SK-N-MC (cell line): ENCODE results near the gene MTCL1.

ENCODE experiments used
- DNase-seq: peaks from one replicate; pipeline ENCODE4 v3.0.0-alpha.2; 2011; ENCODE audit warnings: low read depth, low spot score
- H3K27ac ChIP-seq: fragments of 200-600 bp; sonication (generic); 2 replicates; pipeline ENCODE4 v1.5.1; 2016; ENCODE audit warnings: mixed run types
- H3K36me3 ChIP-seq: fragments of 200-600 bp; sonication (generic); 2 replicates; pipeline ENCODE4 v1.6.1; 2017; ENCODE audit warnings: antibody characterized with exemption, low read length, mixed read lengths; ENCODE audit not compliant: insufficient read depth
- H3K4me3 ChIP-seq: fragments of 200-600 bp; sonication (generic); 2 replicates; pipeline ENCODE4 v1.5.1; 2016
- H3K9ac ChIP-seq: fragments of 200-600 bp; sonication (generic); 2 replicates; pipeline ENCODE4 v1.8.0; 2017; ENCODE audit warnings: mixed run types, mixed read lengths; ENCODE audit not compliant: insufficient read length
- H3K9me3 ChIP-seq: fragments of 200-600 bp; sonication (generic); 2 replicates; pipeline ENCODE4 v1.6.1; 2017; ENCODE audit warnings: low read depth, mild to moderate bottlenecking, antibody characterized with exemption, low read length, moderate library complexity, mixed read lengths
- EZH2 ChIP-seq: fragments of 200-600 bp; sonication (generic); IDR thresholded peaks from one replicate; pipeline ENCODE4 v1.6.1; 2017; ENCODE audit warnings: antibody characterized with exemption
- FOXP2 ChIP-seq: optimal IDR thresholded peaks from 2 replicates; pipeline ENCODE3; 2011; ENCODE audit warnings: mild to moderate bottlenecking, moderate library complexity; ENCODE audit not compliant: insufficient read depth; ENCODE audit errors: extremely low read length, control extremely low read depth
- POLR2AphosphoS5 ChIP-seq: IDR thresholded peaks from 2 replicates; pipeline ENCODE4 v1.6.1; 2012; ENCODE audit warnings: mild to moderate bottlenecking, low read depth, low read length, borderline replicate concordance

Gene MTCL1

DNA sequence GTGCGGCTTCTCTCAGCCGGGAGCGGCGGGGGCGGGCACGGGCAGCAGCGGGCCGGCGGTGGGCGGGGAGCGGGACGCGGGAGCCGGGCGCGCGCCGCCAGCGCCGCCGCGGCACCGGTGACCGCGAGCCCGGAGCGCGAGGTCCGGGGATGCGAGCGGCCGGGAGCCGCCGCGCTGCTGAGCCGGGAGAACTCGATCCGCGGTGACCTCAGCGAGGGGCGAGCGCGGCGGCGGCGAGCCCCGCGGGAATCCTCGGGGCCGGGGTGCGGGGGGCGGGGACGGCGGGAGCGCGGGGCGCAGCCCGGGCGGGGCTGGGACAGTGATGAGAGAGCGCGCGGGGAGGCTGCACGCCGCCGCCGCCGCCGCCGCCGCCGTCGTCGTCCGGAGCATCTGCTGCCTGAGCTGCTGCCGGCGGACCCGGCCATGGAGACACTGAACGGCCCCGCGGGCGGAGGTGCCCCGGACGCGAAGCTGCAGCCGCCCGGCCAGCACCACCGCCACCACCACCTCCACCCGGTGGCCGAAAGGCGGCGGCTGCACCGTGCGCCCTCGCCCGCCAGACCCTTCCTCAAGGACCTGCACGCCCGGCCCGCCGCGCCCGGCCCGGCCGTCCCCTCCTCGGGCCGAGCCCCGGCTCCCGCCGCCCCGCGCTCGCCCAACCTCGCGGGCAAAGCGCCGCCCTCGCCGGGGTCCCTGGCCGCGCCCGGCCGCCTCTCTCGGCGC lies at the start of gene MTCL1:
Gene MTCL1, plus strand, starts transcription at position 319 of the 723 bp plus-strand sequence. Its CDS starts 105 bp downstream, at position 424.
- Histone ChIP-seq H3K36me3 (no peaks in the 10 kb centered on the region), H3K4me3 (peak within 1 kb of the TSS; percentile 81), H3K27ac (no peak within 1 kb of the TSS), H3K9me3 (no peaks in the 10 kb centered on the region), H3K9ac (no peak within 1 kb of the TSS)
- TF ChIP-seq EZH2, result no peak
- TF ChIP-seq FOXP2, result no peak
- no peak for TF ChIP-seq POLR2AphosphoS5
- DNase-seq, result no peak

DNA sequence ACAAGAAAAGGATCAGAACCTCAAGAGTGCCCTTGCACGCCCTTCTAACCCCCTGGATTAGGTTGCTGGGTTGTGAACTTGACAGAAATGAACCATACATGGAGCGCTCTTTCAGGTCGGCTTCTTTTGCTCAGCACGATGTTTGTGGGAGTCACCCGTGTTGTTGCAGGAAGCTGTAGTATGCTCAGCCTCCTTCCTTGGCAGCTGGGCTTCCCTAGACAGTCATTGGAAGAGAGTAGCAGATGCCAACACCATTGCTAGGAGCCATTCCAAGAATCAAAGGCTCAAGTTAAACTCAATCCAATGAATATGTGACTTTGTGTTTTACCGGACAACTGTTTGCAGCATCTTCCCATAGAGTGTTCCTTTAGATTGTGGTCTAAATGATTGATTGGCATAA lies 49.1 kb upstream of the MTCL1 start:
- TF ChIP-seq EZH2 (no peak), FOXP2 (no peak), POLR2AphosphoS5 (no peak)
- Histone ChIP-seq H3K4me3 (no peak overlapping the region), H3K27ac (no peak overlapping the region), H3K9me3 (no peaks in the 10 kb centered on the region), H3K36me3 (no peaks in the 10 kb centered on the region), H3K9ac (no peak overlapping the region)
- no peak for DNase-seq

DNA sequence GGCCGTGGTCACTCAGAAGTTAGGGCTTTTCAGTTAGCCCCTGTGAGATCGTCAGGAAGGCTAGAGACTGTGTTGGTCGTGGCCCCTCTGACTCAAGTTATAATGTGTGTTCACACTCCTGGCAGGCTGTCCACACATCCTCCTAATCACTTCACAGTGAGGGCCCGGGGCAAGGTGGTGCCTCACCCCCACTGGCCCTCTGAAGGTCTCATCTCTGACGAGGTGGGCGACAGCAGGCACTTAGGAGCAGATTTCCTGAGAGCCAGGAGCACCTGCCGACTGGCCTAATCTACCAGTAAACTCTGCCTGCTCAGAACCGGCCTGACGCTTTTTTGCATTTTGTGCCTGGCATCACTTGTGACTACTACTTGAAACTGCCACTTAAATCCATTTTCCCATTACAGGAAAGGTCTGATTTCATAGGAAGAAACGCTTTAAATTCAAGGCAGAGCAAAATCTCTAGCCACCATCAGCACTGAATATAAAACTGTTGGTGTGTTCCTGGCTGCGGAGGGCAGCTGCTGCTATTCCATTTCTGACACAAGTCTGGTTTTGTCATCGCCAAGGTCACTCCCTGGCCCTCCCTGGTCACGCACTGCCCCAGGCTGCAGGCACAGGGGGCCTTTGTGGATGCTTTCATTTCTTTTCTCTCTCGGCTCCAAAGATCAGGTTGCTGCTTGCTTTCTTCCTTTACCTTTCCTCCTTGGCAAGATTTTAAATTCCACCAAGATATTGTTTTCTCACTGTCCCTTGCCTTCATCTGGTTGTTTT lies 48.1 kb upstream of the MTCL1 start:
- H3K9ac ChIP-seq, result no peak overlapping the region
- no peak for TF ChIP-seq EZH2
- no peak for TF ChIP-seq POLR2AphosphoS5
- no peak for TF ChIP-seq FOXP2
- no peaks in the 10 kb centered on the region for H3K36me3 ChIP-seq
- no peak overlapping the region for H3K4me3 ChIP-seq
- no peak overlapping the region for H3K27ac ChIP-seq
- H3K9me3 ChIP-seq, result no peaks in the 10 kb centered on the region
- DNase-seq, result no peak

DNA sequence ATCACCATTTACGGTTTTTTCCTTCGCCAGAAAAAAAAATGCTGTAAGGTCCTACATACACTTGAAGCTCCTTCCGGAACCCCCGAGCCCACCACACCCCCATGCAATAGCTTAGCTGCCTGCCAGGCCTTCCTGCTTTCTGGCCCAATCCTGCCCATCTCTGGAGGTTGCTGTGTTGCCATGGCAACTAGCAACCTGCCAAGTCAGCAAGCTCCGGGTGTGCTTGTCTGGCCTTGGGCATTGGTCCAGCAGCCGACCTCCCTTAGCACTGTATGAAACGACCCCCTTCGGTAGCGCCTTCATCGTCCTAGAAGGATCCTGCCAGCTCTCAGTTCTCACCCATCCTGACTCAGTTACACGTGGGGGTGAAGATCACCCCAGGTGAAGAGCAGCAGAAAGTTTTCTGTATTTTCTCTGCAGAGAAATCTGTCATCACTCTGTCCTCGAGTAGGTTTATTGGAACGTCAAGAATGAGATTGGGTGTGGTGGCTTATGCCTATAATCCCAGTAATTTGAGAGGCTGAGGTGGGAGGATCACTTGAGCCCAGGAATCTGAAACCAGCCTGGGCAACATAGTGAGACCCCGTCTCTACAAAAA lies 47.4 kb upstream of the MTCL1 start:
- Histone ChIP-seq H3K27ac (no peak overlapping the region), H3K4me3 (no peak overlapping the region), H3K9me3 (no peaks in the 10 kb centered on the region), H3K9ac (no peak overlapping the region), H3K36me3 (no peaks in the 10 kb centered on the region)
- TF ChIP-seq EZH2 (no peak), POLR2AphosphoS5 (no peak), FOXP2 (no peak)
- no peak for DNase-seq

DNA sequence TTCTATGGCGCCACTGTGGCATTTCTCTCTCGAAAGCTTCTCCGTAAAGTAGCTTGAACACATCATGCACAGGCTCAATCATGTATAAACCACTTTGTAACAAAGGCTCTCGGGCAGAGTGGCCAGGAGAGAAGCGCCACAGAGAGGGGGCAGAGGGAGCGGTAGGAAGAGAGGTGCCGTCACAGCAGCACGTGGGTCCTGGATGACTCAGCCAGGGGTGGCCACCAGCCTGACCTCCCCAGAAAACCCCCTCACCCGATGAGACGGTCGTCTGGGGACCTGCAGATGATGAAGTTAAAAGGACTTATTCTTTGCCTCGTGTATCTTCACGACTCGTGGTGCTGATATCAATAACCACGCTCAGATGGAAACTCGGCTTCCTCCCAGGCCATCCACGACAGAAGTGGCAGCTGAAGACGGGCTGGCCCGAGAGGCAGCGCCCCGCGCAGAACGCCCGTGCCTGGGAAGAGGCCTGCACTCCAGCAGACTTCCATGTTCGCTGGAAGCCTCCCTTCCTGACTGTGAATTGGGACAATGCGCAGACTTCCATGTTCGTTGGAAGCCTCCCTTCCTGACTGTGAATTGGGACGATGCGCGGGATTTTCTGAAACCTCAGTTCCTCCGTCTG lies 46.4 kb upstream of the MTCL1 start:
- DNase-seq, result no peak
- TF ChIP-seq POLR2AphosphoS5 (no peak), EZH2 (no peak)
- H3K9ac ChIP-seq, result no peak overlapping the region
- no peak overlapping the region for H3K27ac ChIP-seq
- H3K9me3 ChIP-seq, result no peaks in the 10 kb centered on the region
- no peaks in the 10 kb centered on the region for H3K36me3 ChIP-seq
- H3K4me3 ChIP-seq, result no peak overlapping the region

DNA sequence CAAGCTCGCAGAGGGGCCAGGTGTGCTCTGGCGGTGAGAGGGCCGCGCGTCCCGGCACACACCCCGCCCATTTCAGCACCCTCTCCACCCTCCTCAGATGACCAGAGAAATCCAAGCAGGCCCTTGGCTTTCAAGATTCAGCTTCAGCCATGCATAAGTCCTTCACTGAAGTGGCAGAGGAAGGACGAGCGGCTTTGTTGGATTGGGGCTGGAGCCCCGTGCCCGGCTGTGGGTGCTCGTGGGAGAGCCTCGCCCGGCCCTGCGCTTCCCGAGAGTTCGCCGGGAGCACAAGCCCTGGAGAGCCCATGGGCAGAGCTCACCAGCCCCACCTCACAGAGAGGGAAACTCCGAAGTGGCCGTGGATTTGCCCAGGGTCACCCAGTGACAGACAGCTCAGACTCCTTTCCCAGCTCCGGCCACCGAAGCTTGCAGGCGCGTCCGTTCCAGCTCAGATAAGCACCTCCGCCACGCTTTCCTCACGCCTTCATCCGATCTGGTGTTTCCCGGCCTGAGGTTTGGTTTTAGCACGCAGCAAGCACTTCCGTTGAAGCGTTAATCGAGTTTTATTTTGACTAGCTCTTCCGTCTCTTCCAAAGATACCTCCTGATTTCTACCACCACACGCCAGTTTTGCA lies 45.6 kb upstream of the MTCL1 start:
- TF ChIP-seq POLR2AphosphoS5 (no peak), EZH2 (no peak), FOXP2 (no peak)
- no peak for DNase-seq

DNA sequence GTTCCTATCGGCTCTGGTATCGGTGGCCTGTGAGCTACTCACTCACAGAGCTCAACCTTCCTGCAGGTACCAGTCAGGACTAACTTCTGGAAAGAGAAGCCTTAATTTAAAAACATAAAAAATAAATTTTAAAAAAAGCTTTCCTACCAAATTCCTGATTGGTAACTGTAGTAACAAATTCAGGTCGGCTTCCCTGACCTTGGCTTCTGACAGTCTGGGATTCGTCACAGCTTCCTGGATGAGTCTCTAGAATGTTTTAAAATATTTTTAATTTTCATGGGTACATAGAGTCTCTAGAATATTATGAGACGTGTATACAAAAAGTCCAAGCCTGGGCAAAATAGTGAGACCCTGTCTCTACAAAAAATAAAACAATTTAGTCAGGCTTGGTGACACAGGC lies 45.0 kb upstream of the MTCL1 start:
- no peak for DNase-seq
- H3K27ac ChIP-seq, result no peak overlapping the region
- no peaks in the 10 kb centered on the region for H3K9me3 ChIP-seq
- no peak overlapping the region for H3K4me3 ChIP-seq
- no peaks in the 10 kb centered on the region for H3K36me3 ChIP-seq
- no peak for TF ChIP-seq POLR2AphosphoS5
- TF ChIP-seq FOXP2, result no peak
- no peak overlapping the region for H3K9ac ChIP-seq

More for the DNA sequence above, 45.6 kb upstream of the MTCL1 start:
- Histone ChIP-seq H3K9me3 (no peaks in the 10 kb centered on the region), H3K27ac (no peak overlapping the region), H3K4me3 (no peak overlapping the region), H3K9ac (no peak overlapping the region), H3K36me3 (no peaks in the 10 kb centered on the region)
